Testis (tissue), 3 donors: ENCODE measurements around the gene PPP1R12B. TPM values are rescaled to one million over a fixed set of nuclear protein-coding genes. Genes with fewer than 3 reads are reported as not detected.
"Not testable (repeated sequence)": the region's sequence is repeated elsewhere in the genome, so short reads cannot be mapped to it uniquely, and the experiment has no call there.

Source experiments
- DNase-seq: peaks from one replicate; pipeline ENCODE4 v3.0.0-alpha.2; 2019
- H3K27ac ChIP-seq, 2 donors: fragments of 200-600 bp; sonication (generic); one replicate each; pipeline ENCODE4 v1.5.1; 2019
- H3K27me3 ChIP-seq: fragments of 200-600 bp; sonication (generic); one replicate; pipeline ENCODE4 v1.5.1; 2019
- H3K36me3 ChIP-seq: fragments of 200-600 bp; sonication (generic); one replicate; pipeline ENCODE4 v1.5.1; 2017; ENCODE audit warnings: low read depth; ENCODE audit errors: missing control alignments
- H3K4me1 ChIP-seq: fragments of 200-600 bp; sonication (generic); one replicate; pipeline ENCODE4 v1.5.1; 2019
- H3K4me3 ChIP-seq, 2 donors: fragments of 200-600 bp; sonication (generic); one replicate each; pipeline ENCODE4 v1.5.1; 2017 to 2019
- H3K9me3 ChIP-seq: fragments of 200-600 bp; sonication (generic); one replicate; pipeline ENCODE4 v1.5.1; 2017
- CTCF ChIP-seq, 3 experiments: fragments of 450-650 bp in 2 of 3; fragments of 200-600 bp in 1 of 3; sonication (generic) in 1 of 3; IDR thresholded peaks; one replicate each; pipeline ENCODE4 v1.5.1; 2016 to 2019; ENCODE audit warnings: antibody characterized with exemption in 3 of 3, mild to moderate bottlenecking in 2 of 3, moderate library complexity in 1 of 3
- POLR2A ChIP-seq: fragments of 450-650 bp; IDR thresholded peaks from one replicate; pipeline ENCODE4 v1.6.1; 2017; ENCODE audit warnings: antibody characterized with exemption, mild to moderate bottlenecking, moderate library complexity
- WGBS, 2 donors: methylation state at CpG; one replicate each; pipeline ENCODE4 v1.1.5; 2018; 5-methylcytosine and 5-hydroxymethylcytosine counted together
- intact Hi-C: fragments of 100-400 bp; cut with DNase I; formaldehyde crosslinking; loops from one replicate; pipeline ENCODE4 v1.15.1; 2023; ENCODE audit warnings: low total_unique reads
- polyA plus RNA-seq: library from polyadenylated mRNA; stranded (reverse); fragments of 350-450 nt; fragmentation: Illumina TruSeq; extraction: RNeasy Lipid Tissue Mini Kit (QIAGEN cat#74804); gene quantifications from one replicate; pipeline ENCODE4 v1.2.3, GENCODE V29; 2014; ENCODE audit warnings: low read depth, low replicate concordance; ENCODE audit not compliant: insufficient read depth
- total RNA-seq, 2 donors: library from RNA; depleted of rRNA; stranded (reverse); fragments of >200 nt; gene quantifications; one replicate each; pipeline ENCODE4 v1.2.3, GENCODE V29; 2016

The PPP1R12B gene
- total and polyA plus RNA-seq, 3 donors from 2014 or later, result 32.6 to 61.2 (median 54.6) TPM

DNA sequence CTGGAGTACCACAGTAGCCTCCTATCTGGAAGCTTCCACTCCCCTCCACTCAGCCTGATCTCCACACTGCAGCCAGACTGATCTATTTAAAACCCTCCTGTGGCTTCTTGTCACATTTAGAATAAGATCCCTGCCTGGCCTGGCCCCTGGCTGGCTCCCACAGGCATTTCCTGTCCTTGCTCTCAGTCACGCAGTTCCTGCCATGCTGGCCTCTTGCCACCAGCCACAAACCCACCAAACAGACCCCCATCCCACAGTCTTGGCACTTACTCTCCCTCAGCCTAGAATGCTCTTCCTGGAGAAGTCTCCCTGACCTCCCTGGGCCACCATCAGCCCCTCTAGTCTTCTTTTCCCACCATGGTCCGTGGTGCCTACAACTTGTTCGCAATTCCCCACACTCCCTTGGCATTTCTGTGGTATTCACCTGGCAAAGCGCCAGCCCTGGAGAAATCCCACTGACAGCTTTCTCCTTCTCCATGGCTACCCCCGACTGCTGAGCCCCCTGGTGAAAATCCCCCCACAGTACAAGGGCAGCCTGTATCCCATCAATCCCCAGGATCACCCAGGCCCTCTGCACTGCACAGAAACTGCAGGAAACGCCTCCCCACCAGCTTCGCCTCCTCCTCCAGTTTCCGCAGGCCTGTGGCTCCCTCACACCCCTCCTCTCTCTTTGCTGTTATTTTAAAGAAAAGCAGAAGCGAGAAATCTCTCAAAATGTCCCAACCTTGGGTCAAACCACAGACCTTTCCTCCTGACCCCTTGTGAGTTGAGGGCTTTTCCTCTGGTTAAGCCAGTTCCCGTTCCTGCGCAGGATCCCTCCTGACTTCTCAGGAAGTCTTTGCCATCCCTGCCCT lies 267.2 kb downstream of the PPP1R12B start:
- intact Hi-C loops, result no loop called here

DNA sequence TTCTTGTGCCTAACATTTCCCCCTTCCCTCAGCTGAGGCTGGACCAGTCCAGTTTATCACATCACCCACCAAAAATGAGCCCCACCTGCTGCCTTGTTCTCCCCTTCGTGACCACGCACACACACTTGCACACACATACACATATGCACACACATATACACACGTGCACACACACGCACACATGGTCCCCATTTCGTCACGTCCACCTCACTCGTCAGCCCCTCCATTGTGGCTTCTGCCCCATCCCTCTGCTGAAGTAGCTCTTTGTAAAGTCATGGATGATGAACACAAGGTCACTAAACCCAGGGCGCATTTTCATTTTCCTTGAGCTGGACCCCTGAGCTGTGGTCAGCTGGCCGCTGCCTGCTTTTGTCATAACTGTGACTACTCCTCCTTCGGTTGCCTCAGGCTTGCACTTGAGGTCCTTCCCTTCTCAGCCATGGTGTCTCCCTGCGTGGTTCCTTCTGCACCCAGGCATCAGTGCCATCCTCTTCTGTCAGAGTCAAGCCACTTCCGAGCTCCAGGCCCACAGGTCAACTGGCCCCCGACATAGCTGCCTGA lies 267.9 kb downstream of the PPP1R12B start:
- Histone ChIP-seq H3K27me3 (no peaks in the 10 kb centered on the region), H3K9me3 (no peaks in the 10 kb centered on the region), H3K4me1 (peaks cover 14% of the 10 kb centered on the region), H3K36me3 (no peaks in the 10 kb centered on the region), H3K27ac (no peak overlapping the region), H3K4me3 (no peak overlapping the region)
- WGBS, 2 donors, result 91 to 94% methylated on average over 13 of the region's 13 CpGs
- intact Hi-C loops, result no loop called here
- TF ChIP-seq CTCF (IDR thresholded peaks at IDR 0.05), result no peak
- no peak for TF ChIP-seq POLR2A
- DNase-seq, result no peak

More for the DNA sequence above, 267.2 kb downstream of the PPP1R12B start:
- Histone ChIP-seq H3K27ac (no peak overlapping the region), H3K27me3 (no peaks in the 10 kb centered on the region), H3K36me3 (no peaks in the 10 kb centered on the region), H3K4me3 (no peak overlapping the region), H3K9me3 (no peaks in the 10 kb centered on the region), H3K4me1 (peaks cover 14% of the 10 kb centered on the region)
- no peak for DNase-seq
- TF ChIP-seq CTCF (IDR thresholded peaks at IDR 0.05), result no peak
- TF ChIP-seq POLR2A, result no peak
- WGBS, 2 donors, result 57 to 64% methylated on average over 11 of the region's 11 CpGs

DNA sequence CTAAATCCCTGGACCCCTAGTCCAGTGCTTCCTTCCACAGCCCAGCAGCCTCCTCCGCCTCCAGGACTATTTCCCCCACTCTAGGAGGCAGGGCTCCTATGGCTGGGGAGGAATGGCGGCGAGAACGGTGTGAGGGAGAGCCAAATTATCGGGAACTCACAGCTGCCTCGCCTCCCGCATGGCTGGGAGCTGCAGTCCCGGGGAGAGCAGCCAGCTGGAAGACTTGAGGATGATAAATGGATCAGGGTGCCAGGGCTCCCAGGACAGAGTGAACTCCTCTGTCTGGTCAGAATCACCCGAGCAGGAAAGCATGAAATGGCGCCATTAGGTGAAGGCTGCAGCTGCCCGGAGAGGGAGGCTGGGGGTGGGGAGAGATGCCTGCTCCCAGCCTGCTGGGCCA lies 270.5 kb downstream of the PPP1R12B start:
- intact Hi-C loops, result not testable (repeated sequence)
- 26 to 70% methylated on average over 11 of the region's 11 CpGs for WGBS, 2 donors

DNA sequence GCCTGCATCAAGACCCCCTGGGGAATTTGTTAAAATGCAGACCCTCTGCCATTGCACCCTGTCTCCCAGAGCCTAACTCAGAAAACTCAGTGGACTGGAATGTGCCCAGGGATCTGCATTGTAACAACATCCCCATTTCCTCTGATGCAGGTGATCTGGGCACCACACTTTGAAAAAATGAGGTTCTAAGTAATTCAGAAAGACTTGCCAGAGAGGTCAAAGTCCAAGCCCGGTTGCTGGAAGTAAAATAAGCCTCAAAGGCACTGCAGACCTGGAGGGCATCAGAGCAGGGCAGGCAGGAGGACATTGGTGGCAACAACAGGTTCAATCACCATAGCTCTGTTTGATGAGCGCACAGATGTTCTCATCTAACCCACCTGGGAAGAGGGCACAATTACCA lies 271.0 kb downstream of the PPP1R12B start:
- Histone ChIP-seq H3K4me1 (peaks cover 32% of the 10 kb centered on the region), H3K4me3 (no peak overlapping the region), H3K27me3 (no peaks in the 10 kb centered on the region), H3K36me3 (no peaks in the 10 kb centered on the region), H3K9me3 (no peaks in the 10 kb centered on the region), H3K27ac (peak overlapping the region in 1 of 2 donors; percentile 41)
- DNase-seq, result no peak
- intact Hi-C loops, result no loop called here
- TF ChIP-seq CTCF (IDR thresholded peaks at IDR 0.05) (no peak), POLR2A (no peak)
- WGBS, 2 donors, result 79 to 80% methylated on average over 1 to 2 of the region's 2 CpGs

More for the DNA sequence above, 270.5 kb downstream of the PPP1R12B start:
- H3K27ac ChIP-seq, result peak overlapping the region in 1 of 2 donors; percentile 41
- not testable (repeated sequence) for H3K27me3 ChIP-seq, H3K4me3 ChIP-seq, H3K36me3 ChIP-seq, H3K9me3 ChIP-seq
- DNase-seq, result peak; percentile 68
- peaks cover 31% of the 10 kb centered on the region for H3K4me1 ChIP-seq

DNA sequence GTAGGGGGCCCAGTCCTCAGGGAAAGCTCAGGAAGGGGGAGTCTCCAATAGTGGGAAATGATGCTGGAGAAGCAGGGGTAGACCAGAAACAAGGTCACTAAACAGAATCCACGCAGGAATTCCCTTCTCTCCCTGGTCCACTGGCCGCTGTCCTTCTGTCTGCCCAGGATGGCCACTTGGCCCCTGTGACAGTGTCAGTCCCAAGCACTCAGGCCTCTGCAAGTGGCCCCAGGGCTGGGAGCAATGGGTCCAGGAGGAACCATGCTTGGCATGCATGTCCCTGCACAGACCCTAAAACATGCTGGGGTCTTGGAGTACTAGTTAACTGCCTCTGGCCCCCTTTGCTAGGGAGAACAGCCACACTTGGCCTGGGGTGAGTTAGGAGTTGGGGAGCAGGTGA lies 271.5 kb downstream of the PPP1R12B start:
- peaks cover 32% of the 10 kb centered on the region for H3K4me1 ChIP-seq
- H3K9me3 ChIP-seq, H3K4me3 ChIP-seq, intact Hi-C loops, H3K27ac ChIP-seq, H3K36me3 ChIP-seq, DNase-seq, H3K27me3 ChIP-seq: not testable (repeated sequence)
- 88% methylated on average over 2 of the region's 2 CpGs; no CpG with 5 or more reads in 1 of the 2 donors for whole genome bisulfite sequencing, 2 donors
